Hepatic stellate cell (primary cell): ENCODE data around the gene TIMM10.

Source experiments
- DNase-seq: peaks from one replicate; pipeline ENCODE4 v3.0.0; 2011; ENCODE audit warnings: low spot score

TIMM10 gene

GRCh38 chr11:57482782-57483561 is 47.6 kb downstream of the TIMM10 start:
- DNase-seq = peak; percentile 71

GRCh38 chr11:57481915-57482781 is 48.4 kb downstream of the TIMM10 start:
- DNase-seq = no peak

DNA sequence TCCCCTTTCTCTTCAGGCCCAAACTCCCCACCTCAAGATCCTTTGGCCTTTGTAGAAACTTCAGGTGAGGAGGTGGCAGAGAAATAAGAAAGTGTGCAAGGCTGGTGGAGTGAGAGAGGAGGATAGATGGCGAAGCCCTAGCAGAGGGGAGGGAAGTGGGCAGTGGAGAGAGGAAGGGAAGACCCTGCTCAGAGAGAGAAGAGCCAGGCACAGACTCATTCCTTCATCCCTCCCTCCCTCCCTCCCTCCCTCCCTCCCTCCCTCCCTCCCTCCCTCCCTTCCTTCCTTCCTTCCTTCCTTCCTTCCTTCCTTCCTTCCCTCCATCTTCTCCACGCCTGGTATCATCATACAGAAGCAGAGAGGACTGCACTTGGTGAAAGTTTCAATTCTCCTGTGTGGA is 49.2 kb downstream of the TIMM10 start:
- no peak for DNase-seq

DNA sequence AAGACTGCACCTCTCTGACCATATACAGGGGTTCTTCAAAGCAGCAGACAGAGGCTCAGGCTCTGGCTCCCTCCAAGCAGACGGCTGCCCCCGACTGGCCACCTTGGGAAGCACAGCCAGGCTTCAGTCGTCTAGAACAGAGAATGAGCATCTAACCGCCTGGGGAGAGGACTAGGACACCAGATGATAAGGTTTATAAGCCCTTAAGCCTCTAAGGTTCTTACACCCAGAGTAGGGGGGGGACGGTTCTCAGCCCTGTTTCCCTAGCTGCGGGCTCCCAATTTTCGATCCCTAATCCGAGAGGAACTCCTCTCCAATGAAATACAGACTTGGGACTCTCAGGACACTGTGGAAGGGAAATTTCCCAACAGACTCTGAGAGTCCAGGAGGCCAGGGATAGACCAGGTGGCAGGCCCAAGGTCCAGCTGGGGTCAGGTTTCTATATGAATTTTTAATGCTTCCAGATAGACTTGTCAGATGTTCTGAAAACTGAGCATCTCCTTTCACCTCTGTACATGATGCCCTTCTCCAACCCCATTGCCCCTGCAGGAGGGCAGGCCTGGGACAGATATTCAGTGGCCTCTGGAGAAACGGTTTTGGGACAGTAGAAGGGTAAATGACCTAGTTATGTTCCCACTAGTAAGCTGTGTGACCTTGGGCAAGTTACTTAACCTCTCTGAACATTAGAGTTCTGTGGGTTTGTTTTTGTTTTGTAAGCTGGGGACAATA is 50.0 kb downstream of the TIMM10 start:
- peak; percentile 81 for DNase-seq

DNA sequence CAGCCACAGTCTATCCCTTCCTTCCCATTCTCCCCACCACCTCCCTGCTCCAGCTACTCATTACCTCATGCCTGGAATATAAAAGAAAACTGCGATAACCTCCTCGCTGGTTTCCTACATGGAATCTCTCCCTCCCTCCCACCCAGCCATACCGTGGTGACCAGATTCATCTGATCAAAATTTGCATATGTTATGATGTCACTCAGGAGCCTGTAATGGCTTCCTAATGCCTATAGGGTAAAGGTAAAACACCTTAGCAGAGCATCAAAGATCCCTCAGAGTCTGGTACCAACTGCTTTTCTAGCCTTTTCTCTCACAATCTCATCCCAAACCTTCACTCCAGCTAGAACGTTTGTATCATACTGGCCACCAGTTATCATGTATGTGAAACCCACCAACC is 50.6 kb downstream of the TIMM10 start:
- no peak for DNase-seq

GRCh38 chr11:57479021-57479663 is 51.4 kb downstream of the TIMM10 start:
- DNase-seq = no peak
